ENCODE results near the gene PAGE2. TPM values are rescaled to one million over a fixed set of nuclear protein-coding genes. Genes with fewer than 3 reads are reported as not detected.

PAGE2 gene
- polyA plus RNA-seq, 1 donor from 2014 or later = not detected

DNA sequence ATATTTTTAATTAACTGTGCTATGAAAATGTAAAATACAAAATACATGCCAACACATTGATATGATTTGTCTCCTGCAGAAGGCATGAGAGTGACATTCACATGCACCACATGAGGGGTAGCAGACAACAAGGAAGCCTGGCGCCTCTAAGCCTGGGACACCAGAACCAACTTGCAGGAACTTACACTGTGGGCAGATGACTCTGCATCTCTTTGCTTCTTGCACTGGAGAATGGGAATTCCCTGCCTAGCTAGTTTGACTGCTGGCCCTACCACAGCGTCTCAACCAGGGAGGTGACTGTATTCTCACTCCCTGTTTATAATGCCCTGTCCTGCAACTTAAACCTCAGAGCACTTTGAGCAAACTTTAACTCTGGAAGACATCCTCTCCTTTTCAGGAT lies 40.5 kb downstream of the PAGE2 start:
- Histone ChIP-seq H3K9ac (ENCODE audit: low read length) (no peak overlapping the region), H3K4me2 (ENCODE audit: low read length) (no peak overlapping the region), H3F3A (ENCODE audit: insufficient read depth, low read length, poor library complexity, severe bottlenecking) (no peaks in the 10 kb centered on the region), H3K9me3 (ENCODE audit: low read length) (no peaks in the 10 kb centered on the region), H2AFZ (ENCODE audit: low read depth, low read length) (no peak overlapping the region), H4K20me1 (ENCODE audit: insufficient read depth) (no peaks in the 10 kb centered on the region), H3K27me3 (ENCODE audit: insufficient read depth, low read depth, low read length) (no peaks in the 10 kb centered on the region), H3K36me3 (ENCODE audit: insufficient read depth, low read length) (no peaks in the 10 kb centered on the region), H3K79me2 (replicated peaks; ENCODE audit: insufficient read depth, low read length) (no peaks in the 10 kb centered on the region), H3K27ac (ENCODE audit: low read length) (no peak overlapping the region), H3K4me3 (ENCODE audit: low read length) (no peak overlapping the region), H3K9me2 (ENCODE audit: insufficient read depth, low read length) (no peaks in the 10 kb centered on the region)
- no peak for TF ChIP-seq EZH2 (IDR thresholded peaks at IDR 0.05; ENCODE audit: borderline replicate concordance, insufficient read depth, low read length, poor library complexity, severe bottlenecking)
- no peak for TF ChIP-seq EP300 (conservative IDR thresholded peaks at IDR 0.05; ENCODE audit: poor library complexity, severe bottlenecking)
- TF ChIP-seq RAD21 (conservative IDR thresholded peaks at IDR 0.05) = no peak
- TF ChIP-seq SMC3 (conservative IDR thresholded peaks at IDR 0.05; ENCODE audit: poor library complexity) = no peak
- TF ChIP-seq MXI1 (conservative IDR thresholded peaks at IDR 0.05; ENCODE audit: poor library complexity, severe bottlenecking) = no peak
- TF ChIP-seq POLR2AphosphoS5 (IDR thresholded peaks at IDR 0.05) = no peak
- TF ChIP-seq, protein P1, sequence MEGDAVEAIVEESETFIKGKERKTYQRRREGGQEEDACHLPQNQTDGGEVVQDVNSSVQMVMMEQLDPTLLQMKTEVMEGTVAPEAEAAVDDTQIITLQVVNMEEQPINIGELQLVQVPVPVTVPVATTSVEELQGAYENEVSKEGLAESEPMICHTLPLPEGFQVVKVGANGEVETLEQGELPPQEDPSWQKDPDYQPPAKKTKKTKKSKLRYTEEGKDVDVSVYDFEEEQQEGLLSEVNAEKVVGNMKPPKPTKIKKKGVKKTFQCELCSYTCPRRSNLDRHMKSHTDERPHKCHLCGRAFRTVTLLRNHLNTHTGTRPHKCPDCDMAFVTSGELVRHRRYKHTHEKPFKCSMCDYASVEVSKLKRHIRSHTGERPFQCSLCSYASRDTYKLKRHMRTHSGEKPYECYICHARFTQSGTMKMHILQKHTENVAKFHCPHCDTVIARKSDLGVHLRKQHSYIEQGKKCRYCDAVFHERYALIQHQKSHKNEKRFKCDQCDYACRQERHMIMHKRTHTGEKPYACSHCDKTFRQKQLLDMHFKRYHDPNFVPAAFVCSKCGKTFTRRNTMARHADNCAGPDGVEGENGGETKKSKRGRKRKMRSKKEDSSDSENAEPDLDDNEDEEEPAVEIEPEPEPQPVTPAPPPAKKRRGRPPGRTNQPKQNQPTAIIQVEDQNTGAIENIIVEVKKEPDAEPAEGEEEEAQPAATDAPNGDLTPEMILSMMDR (IDR thresholded peaks at IDR 0.05; ENCODE audit: poor library complexity, severe bottlenecking) = no peak
- TF ChIP-seq, protein P2, sequence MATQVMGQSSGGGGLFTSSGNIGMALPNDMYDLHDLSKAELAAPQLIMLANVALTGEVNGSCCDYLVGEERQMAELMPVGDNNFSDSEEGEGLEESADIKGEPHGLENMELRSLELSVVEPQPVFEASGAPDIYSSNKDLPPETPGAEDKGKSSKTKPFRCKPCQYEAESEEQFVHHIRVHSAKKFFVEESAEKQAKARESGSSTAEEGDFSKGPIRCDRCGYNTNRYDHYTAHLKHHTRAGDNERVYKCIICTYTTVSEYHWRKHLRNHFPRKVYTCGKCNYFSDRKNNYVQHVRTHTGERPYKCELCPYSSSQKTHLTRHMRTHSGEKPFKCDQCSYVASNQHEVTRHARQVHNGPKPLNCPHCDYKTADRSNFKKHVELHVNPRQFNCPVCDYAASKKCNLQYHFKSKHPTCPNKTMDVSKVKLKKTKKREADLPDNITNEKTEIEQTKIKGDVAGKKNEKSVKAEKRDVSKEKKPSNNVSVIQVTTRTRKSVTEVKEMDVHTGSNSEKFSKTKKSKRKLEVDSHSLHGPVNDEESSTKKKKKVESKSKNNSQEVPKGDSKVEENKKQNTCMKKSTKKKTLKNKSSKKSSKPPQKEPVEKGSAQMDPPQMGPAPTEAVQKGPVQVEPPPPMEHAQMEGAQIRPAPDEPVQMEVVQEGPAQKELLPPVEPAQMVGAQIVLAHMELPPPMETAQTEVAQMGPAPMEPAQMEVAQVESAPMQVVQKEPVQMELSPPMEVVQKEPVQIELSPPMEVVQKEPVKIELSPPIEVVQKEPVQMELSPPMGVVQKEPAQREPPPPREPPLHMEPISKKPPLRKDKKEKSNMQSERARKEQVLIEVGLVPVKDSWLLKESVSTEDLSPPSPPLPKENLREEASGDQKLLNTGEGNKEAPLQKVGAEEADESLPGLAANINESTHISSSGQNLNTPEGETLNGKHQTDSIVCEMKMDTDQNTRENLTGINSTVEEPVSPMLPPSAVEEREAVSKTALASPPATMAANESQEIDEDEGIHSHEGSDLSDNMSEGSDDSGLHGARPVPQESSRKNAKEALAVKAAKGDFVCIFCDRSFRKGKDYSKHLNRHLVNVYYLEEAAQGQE (IDR thresholded peaks at IDR 0.05; ENCODE audit: borderline replicate concordance) = no peak
- no peak for TF ChIP-seq TAF1 (IDR thresholded peaks at IDR 0.05; ENCODE audit: low read depth)

DNA sequence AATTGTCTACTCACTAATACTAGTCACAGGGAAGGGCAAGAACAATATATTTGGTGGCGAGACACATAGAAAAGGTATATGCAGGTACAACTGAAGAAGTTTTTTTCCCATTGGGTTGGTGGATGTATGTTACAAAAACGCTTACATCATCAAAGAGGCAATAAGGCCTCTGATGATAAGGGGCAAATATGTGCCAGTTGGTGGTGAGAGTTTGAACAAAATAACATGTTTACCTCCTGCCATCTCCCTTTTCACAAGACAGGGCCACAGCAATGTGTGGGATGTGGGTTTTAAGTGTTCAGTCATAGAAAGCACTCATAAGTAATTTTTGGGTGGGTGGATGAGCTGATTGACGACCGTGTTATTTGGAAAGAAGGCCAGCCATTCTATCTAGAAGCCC lies 41.7 kb downstream of the PAGE2 start:
- H2AFZ ChIP-seq (ENCODE audit: low read depth, low read length) = no peak overlapping the region
- no peaks in the 10 kb centered on the region for H3K36me3 ChIP-seq (ENCODE audit: insufficient read depth, low read length)
- no peaks in the 10 kb centered on the region for H3K79me2 ChIP-seq (replicated peaks; ENCODE audit: insufficient read depth, low read length)
- no peak overlapping the region for H3K27ac ChIP-seq (ENCODE audit: low read length)
- no peaks in the 10 kb centered on the region for H3K9me2 ChIP-seq (ENCODE audit: insufficient read depth, low read length)
- H3K27me3 ChIP-seq (ENCODE audit: insufficient read depth, low read depth, low read length) = no peaks in the 10 kb centered on the region
- no peak overlapping the region for H3K4me3 ChIP-seq (ENCODE audit: low read length)
- no peak overlapping the region for H3K9ac ChIP-seq (ENCODE audit: low read length)
- H4K20me1 ChIP-seq (ENCODE audit: insufficient read depth) = no peaks in the 10 kb centered on the region
- H3K9me3 ChIP-seq (ENCODE audit: low read length) = no peaks in the 10 kb centered on the region
- H3K4me2 ChIP-seq (ENCODE audit: low read length) = no peak overlapping the region
- TF ChIP-seq RAD21 (conservative IDR thresholded peaks at IDR 0.05) = no peak
- no peak for TF ChIP-seq EZH2 (IDR thresholded peaks at IDR 0.05; ENCODE audit: borderline replicate concordance, insufficient read depth, low read length, poor library complexity, severe bottlenecking)
- TF ChIP-seq MXI1 (conservative IDR thresholded peaks at IDR 0.05; ENCODE audit: poor library complexity, severe bottlenecking) = no peak
- TF ChIP-seq, protein P1 (IDR thresholded peaks at IDR 0.05; ENCODE audit: poor library complexity, severe bottlenecking) = no peak
- TF ChIP-seq POLR2AphosphoS5 (IDR thresholded peaks at IDR 0.05) = no peak
- TF ChIP-seq EP300 (conservative IDR thresholded peaks at IDR 0.05; ENCODE audit: poor library complexity, severe bottlenecking) = no peak
- TF ChIP-seq SMC3 (conservative IDR thresholded peaks at IDR 0.05; ENCODE audit: poor library complexity) = no peak
- TF ChIP-seq, protein P2 (IDR thresholded peaks at IDR 0.05; ENCODE audit: borderline replicate concordance) = no peak
- TF ChIP-seq TAF1 (IDR thresholded peaks at IDR 0.05; ENCODE audit: low read depth) = no peak
- no peaks in the 10 kb centered on the region for H3F3A ChIP-seq (ENCODE audit: insufficient read depth, low read length, poor library complexity, severe bottlenecking)

Measured in neural cell (in vitro differentiated cells).